GM11168 (cell line): Measurements from ENCODE around the gene SHCBP1.
"Not testable (repeated sequence)": the region's sequence is repeated elsewhere in the genome, so short reads cannot be mapped to it uniquely, and the experiment has no call there.

Source experiments
- in situ Hi-C: fragments of 300-500 bp; cut with MboI; formaldehyde crosslinking; loops from one replicate; pipeline ENCODE4 v1.12.0; 2022; ENCODE audit warnings: low sequenced_read_pairs; ENCODE audit not compliant: unreplicated experiment

Gene SHCBP1

GRCh38 chr16:46621006-46621933 is at the start of gene SHCBP1:
Gene SHCBP1, minus strand, starts transcription at chr16:46621379. Its CDS starts 20 bp downstream, at chr16:46621359.
- in situ Hi-C loops = no loop called here

GRCh38 chr16:46662123-46662522 is 40.9 kb upstream of the SHCBP1 start:
- in situ Hi-C loops = no loop called here

GRCh38 chr16:46658925-46659324 is 37.7 kb upstream of the SHCBP1 start:
- in situ Hi-C loops = no loop called here

GRCh38 chr16:46651305-46651704 is 30.1 kb upstream of the SHCBP1 start:
- in situ Hi-C loops = no loop called here

GRCh38 chr16:46650254-46650623 is 29.1 kb upstream of the SHCBP1 start:
- in situ Hi-C loops = no loop called here

- in situ Hi-C loops = no loop called here
Measured at GRCh38 chr16:46649588-46650253, 28.5 kb upstream of the SHCBP1 start.

GRCh38 chr16:46648656-46649055 is 27.5 kb upstream of the SHCBP1 start:
- in situ Hi-C loops = no loop called here

- in situ Hi-C loops = no loop called here
Measured at GRCh38 chr16:46638947-46639925, 18.1 kb upstream of the SHCBP1 start.

GRCh38 chr16:46632778-46633733 is 11.9 kb upstream of the SHCBP1 start:
- in situ Hi-C loops = no loop called here

GRCh38 chr16:46629331-46630219 is 8.4 kb upstream of the SHCBP1 start:
- in situ Hi-C loops = no loop called here

- in situ Hi-C loops = no loop called here
Measured at GRCh38 chr16:46627746-46628145, 6.6 kb upstream of the SHCBP1 start.

GRCh38 chr16:46626681-46627080 is 5.5 kb upstream of the SHCBP1 start:
- in situ Hi-C loops = not testable (repeated sequence)

GRCh38 chr16:46624862-46625261 is 3.7 kb upstream of the SHCBP1 start:
- in situ Hi-C loops = not testable (repeated sequence)

- in situ Hi-C loops = not testable (repeated sequence)
Measured at GRCh38 chr16:46623707-46624106, 2.5 kb upstream of the SHCBP1 start.

GRCh38 chr16:46623246-46623645 is 2.1 kb upstream of the SHCBP1 start:
- in situ Hi-C loops = not testable (repeated sequence)

GRCh38 chr16:46621934-46622676 is 926 bp upstream of the SHCBP1 start:
- in situ Hi-C loops = no loop called here

- in situ Hi-C loops = no loop called here
Measured at GRCh38 chr16:46620266-46621005, 743 bp downstream of the SHCBP1 start.
